Uterus (tissue), 2 donors: ENCODE data around the gene AKT3.

ENCODE experiments used
- POLR2A ChIP-seq, 2 donors: fragments of 450-650 bp; IDR thresholded peaks; one replicate each; pipeline ENCODE4 v1.6.1; 2016; ENCODE audit warnings: antibody characterized with exemption in 2 of 2, mild to moderate bottlenecking in 1 of 2, moderate library complexity in 1 of 2
- TF ChIP-seq, protein P1 (sequence below), 4 experiments: fragments of 200-600 bp in 2 of 4; fragments of 450-650 bp in 2 of 4; sonication (generic) in 2 of 4; IDR thresholded peaks; one replicate each; pipeline ENCODE4 v1.5.1; 2016 to 2019; ENCODE audit warnings: antibody characterized with exemption in 4 of 4, mild to moderate bottlenecking in 2 of 4, moderate library complexity in 1 of 4

DNA sequence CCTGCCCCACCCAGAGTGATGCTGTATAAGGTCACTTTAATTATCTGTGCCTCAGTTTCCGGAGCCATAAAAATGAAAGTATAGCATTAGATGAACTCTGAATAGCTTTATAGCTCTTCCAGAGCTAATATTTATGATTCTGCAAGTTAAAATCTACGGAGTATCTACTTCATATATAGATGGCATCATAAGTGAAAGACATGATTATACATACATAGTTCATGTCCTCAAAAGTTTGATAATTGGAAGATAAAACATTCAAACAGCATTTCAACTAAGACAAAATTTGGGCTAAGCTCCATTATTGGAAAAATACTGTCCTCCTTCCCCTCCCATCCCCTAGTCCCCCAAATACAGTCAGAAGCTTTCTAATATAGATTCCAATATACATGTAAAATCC is 4.2 kb downstream of the AKT3 start:
- no peak for TF ChIP-seq POLR2A (IDR thresholded peaks at IDR 0.05)
- TF ChIP-seq, protein P1, sequence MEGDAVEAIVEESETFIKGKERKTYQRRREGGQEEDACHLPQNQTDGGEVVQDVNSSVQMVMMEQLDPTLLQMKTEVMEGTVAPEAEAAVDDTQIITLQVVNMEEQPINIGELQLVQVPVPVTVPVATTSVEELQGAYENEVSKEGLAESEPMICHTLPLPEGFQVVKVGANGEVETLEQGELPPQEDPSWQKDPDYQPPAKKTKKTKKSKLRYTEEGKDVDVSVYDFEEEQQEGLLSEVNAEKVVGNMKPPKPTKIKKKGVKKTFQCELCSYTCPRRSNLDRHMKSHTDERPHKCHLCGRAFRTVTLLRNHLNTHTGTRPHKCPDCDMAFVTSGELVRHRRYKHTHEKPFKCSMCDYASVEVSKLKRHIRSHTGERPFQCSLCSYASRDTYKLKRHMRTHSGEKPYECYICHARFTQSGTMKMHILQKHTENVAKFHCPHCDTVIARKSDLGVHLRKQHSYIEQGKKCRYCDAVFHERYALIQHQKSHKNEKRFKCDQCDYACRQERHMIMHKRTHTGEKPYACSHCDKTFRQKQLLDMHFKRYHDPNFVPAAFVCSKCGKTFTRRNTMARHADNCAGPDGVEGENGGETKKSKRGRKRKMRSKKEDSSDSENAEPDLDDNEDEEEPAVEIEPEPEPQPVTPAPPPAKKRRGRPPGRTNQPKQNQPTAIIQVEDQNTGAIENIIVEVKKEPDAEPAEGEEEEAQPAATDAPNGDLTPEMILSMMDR (IDR thresholded peaks at IDR 0.05), result no peak
